ENCODE measurements around the gene GPR183.

Gene GPR183

DNA sequence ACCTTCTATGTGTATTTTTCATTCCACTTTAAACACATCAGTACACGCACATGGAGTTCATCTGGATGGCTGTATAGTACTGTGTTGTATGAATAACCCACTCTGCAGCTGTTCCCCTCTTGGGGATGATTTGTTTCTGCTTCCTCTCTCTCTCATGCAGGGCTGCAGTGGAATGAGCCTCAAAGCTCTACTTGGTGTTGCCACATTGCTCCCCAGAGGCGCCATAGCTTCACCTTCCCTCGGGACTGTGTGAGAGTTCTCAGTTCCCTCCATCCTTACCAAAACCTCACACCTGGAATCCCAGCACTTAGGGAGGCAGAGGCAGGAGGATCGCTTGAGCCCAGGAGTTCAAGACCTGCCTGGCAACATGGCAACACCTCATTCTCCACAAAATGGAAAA is 28.4 kb upstream of the GPR183 start:
- TF ChIP-seq, protein P1, sequence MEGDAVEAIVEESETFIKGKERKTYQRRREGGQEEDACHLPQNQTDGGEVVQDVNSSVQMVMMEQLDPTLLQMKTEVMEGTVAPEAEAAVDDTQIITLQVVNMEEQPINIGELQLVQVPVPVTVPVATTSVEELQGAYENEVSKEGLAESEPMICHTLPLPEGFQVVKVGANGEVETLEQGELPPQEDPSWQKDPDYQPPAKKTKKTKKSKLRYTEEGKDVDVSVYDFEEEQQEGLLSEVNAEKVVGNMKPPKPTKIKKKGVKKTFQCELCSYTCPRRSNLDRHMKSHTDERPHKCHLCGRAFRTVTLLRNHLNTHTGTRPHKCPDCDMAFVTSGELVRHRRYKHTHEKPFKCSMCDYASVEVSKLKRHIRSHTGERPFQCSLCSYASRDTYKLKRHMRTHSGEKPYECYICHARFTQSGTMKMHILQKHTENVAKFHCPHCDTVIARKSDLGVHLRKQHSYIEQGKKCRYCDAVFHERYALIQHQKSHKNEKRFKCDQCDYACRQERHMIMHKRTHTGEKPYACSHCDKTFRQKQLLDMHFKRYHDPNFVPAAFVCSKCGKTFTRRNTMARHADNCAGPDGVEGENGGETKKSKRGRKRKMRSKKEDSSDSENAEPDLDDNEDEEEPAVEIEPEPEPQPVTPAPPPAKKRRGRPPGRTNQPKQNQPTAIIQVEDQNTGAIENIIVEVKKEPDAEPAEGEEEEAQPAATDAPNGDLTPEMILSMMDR (IDR thresholded peaks at IDR 0.05; ENCODE audit: insufficient read depth, low read length, poor library complexity, severe bottlenecking): no peak
- no peak for DNase-seq (ENCODE audit: extremely low read depth, insufficient read length)
- Histone ChIP-seq H3K36me3 (ENCODE audit: control insufficient read depth, insufficient read depth, low read length) (no peaks in the 10 kb centered on the region), H3K4me3 (replicated peaks; ENCODE audit: low read depth, low read length) (no peak overlapping the region), H3K27me3 (replicated peaks; ENCODE audit: control insufficient read depth, insufficient read depth, low read length) (no peaks in the 10 kb centered on the region)

DNA sequence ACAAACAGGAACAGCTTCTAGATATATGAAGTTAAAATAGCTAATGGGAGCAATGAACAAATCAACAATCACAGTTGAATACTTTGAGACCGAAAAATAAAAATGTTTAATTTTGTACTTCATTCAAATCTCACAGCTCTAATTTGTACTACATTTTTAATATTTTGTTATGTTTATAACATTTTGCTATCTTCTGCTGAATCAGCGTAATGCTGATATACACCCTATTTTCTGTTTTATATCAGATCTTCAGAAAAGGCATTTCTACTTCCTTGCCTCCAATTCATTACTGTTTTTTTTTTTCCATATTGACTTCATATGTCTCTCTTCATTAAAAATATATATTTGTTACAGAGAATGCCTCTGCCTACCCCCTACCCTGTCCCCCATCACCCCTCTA is 27.9 kb upstream of the GPR183 start:
- Histone ChIP-seq H3K27me3 (replicated peaks; ENCODE audit: control insufficient read depth, insufficient read depth, low read length) (no peaks in the 10 kb centered on the region), H3K36me3 (ENCODE audit: control insufficient read depth, insufficient read depth, low read length) (no peaks in the 10 kb centered on the region), H3K4me3 (replicated peaks; ENCODE audit: low read depth, low read length) (no peak overlapping the region)
- DNase-seq (ENCODE audit: extremely low read depth, insufficient read length): no peak
- TF ChIP-seq, protein P1 (IDR thresholded peaks at IDR 0.05; ENCODE audit: insufficient read depth, low read length, poor library complexity, severe bottlenecking): no peak

DNA sequence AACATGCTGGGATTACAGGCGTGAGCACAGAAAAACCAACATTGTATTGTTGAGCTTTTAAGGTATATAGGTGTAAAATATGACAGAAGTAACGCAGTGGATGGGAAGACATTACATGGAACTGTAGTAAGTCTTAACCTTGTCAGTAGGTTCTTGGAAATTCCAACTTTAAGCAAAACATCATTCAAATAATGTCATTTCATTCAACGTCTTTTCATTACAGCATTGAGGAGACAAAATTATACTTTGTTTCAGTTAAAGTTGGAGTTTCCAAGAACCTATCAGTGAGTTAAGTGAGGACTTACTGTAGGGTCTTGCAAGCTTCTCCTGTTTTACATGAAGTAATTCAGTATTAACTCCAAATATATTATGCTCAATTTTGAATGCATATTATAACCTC is 27.0 kb upstream of the GPR183 start:
- TF ChIP-seq, protein P1 (IDR thresholded peaks at IDR 0.05; ENCODE audit: insufficient read depth, low read length, poor library complexity, severe bottlenecking): no peak
- H3K27me3 ChIP-seq (replicated peaks; ENCODE audit: control insufficient read depth, insufficient read depth, low read length): no peaks in the 10 kb centered on the region
- H3K36me3 ChIP-seq (ENCODE audit: control insufficient read depth, insufficient read depth, low read length): no peaks in the 10 kb centered on the region
- H3K4me3 ChIP-seq (replicated peaks; ENCODE audit: low read depth, low read length): no peak overlapping the region
- no peak for DNase-seq (ENCODE audit: extremely low read depth, insufficient read length)

DNA sequence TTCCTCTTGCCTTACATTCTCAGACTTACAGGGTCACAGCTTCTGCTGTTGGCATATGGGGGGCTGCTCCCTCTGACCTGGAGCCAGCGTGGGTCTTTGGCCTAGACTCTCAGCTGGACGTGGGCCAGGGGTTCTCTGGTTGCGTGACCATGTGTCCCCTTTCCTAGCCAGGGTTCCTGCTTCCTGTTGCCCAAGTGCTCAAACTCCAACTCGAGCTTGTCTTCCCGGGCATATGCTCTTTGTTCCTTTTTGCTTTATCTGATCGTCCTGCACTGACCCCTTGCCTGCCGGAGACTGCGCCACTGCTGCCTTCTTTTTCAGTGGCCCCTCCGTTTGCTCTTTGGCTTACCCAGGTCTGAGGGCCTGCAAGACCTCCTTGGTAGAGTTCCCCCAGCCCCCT is 25.3 kb upstream of the GPR183 start:
- no peaks in the 10 kb centered on the region for H3K27me3 ChIP-seq (replicated peaks; ENCODE audit: control insufficient read depth, insufficient read depth, low read length)
- H3K36me3 ChIP-seq (ENCODE audit: control insufficient read depth, insufficient read depth, low read length): no peaks in the 10 kb centered on the region
- DNase-seq (ENCODE audit: extremely low read depth, insufficient read length): no peak
- TF ChIP-seq, protein P1 (IDR thresholded peaks at IDR 0.05; ENCODE audit: insufficient read depth, low read length, poor library complexity, severe bottlenecking): no peak
- H3K4me3 ChIP-seq (replicated peaks; ENCODE audit: low read depth, low read length): no peak overlapping the region

DNA sequence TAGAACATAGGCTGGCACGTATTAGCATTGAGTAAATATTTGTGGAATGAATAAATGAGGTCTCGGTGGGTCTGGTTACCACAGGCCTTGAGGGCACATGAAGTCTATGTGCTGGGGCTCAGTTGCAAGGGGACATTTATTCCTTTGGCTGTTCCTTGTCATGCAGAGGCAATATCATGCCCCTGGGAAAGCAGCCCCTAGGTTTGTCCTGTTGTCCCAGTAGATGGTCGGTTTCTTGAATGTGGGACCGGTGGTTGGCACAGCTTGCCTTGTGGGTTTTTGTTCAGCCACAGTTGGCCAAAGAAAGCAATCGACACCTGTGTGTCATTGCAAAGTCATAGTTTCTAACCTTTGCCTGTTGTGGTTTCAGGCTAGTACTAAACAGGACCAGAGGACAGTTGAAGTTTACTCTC is 24.7 kb upstream of the GPR183 start:
- Histone ChIP-seq H3K4me3 (replicated peaks; ENCODE audit: low read depth, low read length) (no peak overlapping the region), H3K27me3 (replicated peaks; ENCODE audit: control insufficient read depth, insufficient read depth, low read length) (no peaks in the 10 kb centered on the region), H3K36me3 (ENCODE audit: control insufficient read depth, insufficient read depth, low read length) (no peaks in the 10 kb centered on the region)
- DNase-seq (ENCODE audit: extremely low read depth, insufficient read length): no peak
- TF ChIP-seq, protein P1 (IDR thresholded peaks at IDR 0.05; ENCODE audit: insufficient read depth, low read length, poor library complexity, severe bottlenecking): no peak

DNA sequence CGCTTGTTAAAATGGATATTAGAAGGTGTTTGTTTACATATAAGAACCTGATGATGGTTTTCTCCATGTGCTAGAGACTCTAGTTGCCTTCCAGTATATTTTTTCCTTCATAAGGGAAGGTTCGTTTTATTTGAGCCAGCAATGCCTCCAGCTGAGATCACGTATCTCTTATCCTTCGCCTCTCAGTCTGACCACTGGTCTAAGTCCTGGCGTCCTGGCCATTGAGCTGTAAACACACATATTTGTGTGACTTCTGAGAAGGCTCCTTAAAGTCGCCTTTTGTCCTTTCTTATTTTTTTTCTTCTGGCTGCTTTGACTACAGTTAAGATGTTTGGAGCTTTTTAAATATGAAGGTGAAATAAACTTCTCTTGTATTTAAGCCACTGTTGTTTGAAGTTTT is 23.7 kb upstream of the GPR183 start:
- TF ChIP-seq, protein P1 (IDR thresholded peaks at IDR 0.05; ENCODE audit: insufficient read depth, low read length, poor library complexity, severe bottlenecking): no peak
- no peaks in the 10 kb centered on the region for H3K36me3 ChIP-seq (ENCODE audit: control insufficient read depth, insufficient read depth, low read length)

More for the DNA sequence above, 23.7 kb upstream of the GPR183 start:
- Histone ChIP-seq H3K27me3 (replicated peaks; ENCODE audit: control insufficient read depth, insufficient read depth, low read length) (no peaks in the 10 kb centered on the region), H3K4me3 (replicated peaks; ENCODE audit: low read depth, low read length) (no peak overlapping the region)
- no peak for DNase-seq (ENCODE audit: extremely low read depth, insufficient read length)
